KOPT-K1 (cell line): ENCODE measurements around the gene EDARADD.
A peak's percentile ranks its signal among the peaks of the same experiment; 100 is the strongest.
"Not testable (repeated sequence)": the region's sequence is repeated elsewhere in the genome, so short reads cannot be mapped to it uniquely, and the experiment has no call there.

ENCODE experiments used
- H3K27ac ChIP-seq: fragments of 200-600 bp; sonication (generic); 2 replicates; pipeline ENCODE4 v1.5.1; 2016; ENCODE audit warnings: antibody characterized with exemption, mild to moderate bottlenecking, low read depth, low read length; ENCODE audit not compliant: poor library complexity, severe bottlenecking
- H3K36me3 ChIP-seq: fragments of 200-600 bp; sonication (generic); 2 replicates; pipeline ENCODE4 v1.5.1; 2017; ENCODE audit warnings: antibody characterized with exemption, mild to moderate bottlenecking, low read length, moderate library complexity; ENCODE audit not compliant: insufficient read depth
- H3K9me3 ChIP-seq: fragments of 200-600 bp; sonication (generic); 2 replicates; pipeline ENCODE4 v1.5.1; 2017; ENCODE audit warnings: antibody characterized with exemption, low read length, mild to moderate bottlenecking; ENCODE audit not compliant: insufficient read depth, poor library complexity, severe bottlenecking

Gene EDARADD

GRCh38 chr1:236502972-236503639 is 109.0 kb downstream of the EDARADD start:
- Histone ChIP-seq H3K36me3 (no peaks in the 10 kb centered on the region), H3K9me3 (no peaks in the 10 kb centered on the region), H3K27ac (no peak overlapping the region)

- H3K36me3 ChIP-seq, H3K27ac ChIP-seq, H3K9me3 ChIP-seq: not testable (repeated sequence)
These were observed 110.3 kb downstream of the EDARADD start for GRCh38 chr1:236504338-236504737.

GRCh38 chr1:236507022-236507700 is 113.1 kb downstream of the EDARADD start:
- H3K27ac ChIP-seq: no peak overlapping the region
- H3K36me3 ChIP-seq: no peaks in the 10 kb centered on the region
- no peaks in the 10 kb centered on the region for H3K9me3 ChIP-seq

GRCh38 chr1:236508593-236509027 is 114.5 kb downstream of the EDARADD start:
- Histone ChIP-seq H3K36me3 (no peaks in the 10 kb centered on the region), H3K9me3 (no peaks in the 10 kb centered on the region), H3K27ac (no peak overlapping the region)

- H3K36me3 ChIP-seq: no peaks in the 10 kb centered on the region
- H3K9me3 ChIP-seq: no peaks in the 10 kb centered on the region
- H3K27ac ChIP-seq: no peak overlapping the region
These were observed 115.1 kb downstream of the EDARADD start for GRCh38 chr1:236509203-236509602.

GRCh38 chr1:236509647-236510401 is 115.7 kb downstream of the EDARADD start:
- H3K9me3 ChIP-seq: no peaks in the 10 kb centered on the region
- no peak overlapping the region for H3K27ac ChIP-seq
- H3K36me3 ChIP-seq: no peaks in the 10 kb centered on the region

- no peaks in the 10 kb centered on the region for H3K36me3 ChIP-seq
- no peaks in the 10 kb centered on the region for H3K9me3 ChIP-seq
- H3K27ac ChIP-seq: no peak overlapping the region
These were observed 117.8 kb downstream of the EDARADD start for GRCh38 chr1:236511735-236512418.

- no peaks in the 10 kb centered on the region for H3K36me3 ChIP-seq
- H3K9me3 ChIP-seq: no peaks in the 10 kb centered on the region
- H3K27ac ChIP-seq: no peak overlapping the region
These were observed 120.8 kb downstream of the EDARADD start for GRCh38 chr1:236514703-236515442.

- H3K27ac ChIP-seq: no peak overlapping the region
- H3K36me3 ChIP-seq: no peaks in the 10 kb centered on the region
These were observed 121.4 kb downstream of the EDARADD start for GRCh38 chr1:236515443-236515958.

GRCh38 chr1:236516929-236517704 is 123.0 kb downstream of the EDARADD start:
- Histone ChIP-seq H3K27ac (no peak overlapping the region), H3K9me3 (no peaks in the 10 kb centered on the region), H3K36me3 (no peaks in the 10 kb centered on the region)

More at GRCh38 chr1:236515443-236515958, 121.4 kb downstream of the EDARADD start:
- H3K9me3 ChIP-seq: no peaks in the 10 kb centered on the region

GRCh38 chr1:236518322-236518721 is 124.2 kb downstream of the EDARADD start:
- H3K9me3 ChIP-seq: no peaks in the 10 kb centered on the region
- H3K27ac ChIP-seq: no peak overlapping the region

GRCh38 chr1:236520445-236521005 is 126.4 kb downstream of the EDARADD start:
- Histone ChIP-seq H3K27ac (no peak overlapping the region), H3K9me3 (no peaks in the 10 kb centered on the region), H3K36me3 (no peaks in the 10 kb centered on the region)

More at GRCh38 chr1:236518322-236518721, 124.2 kb downstream of the EDARADD start:
- H3K36me3 ChIP-seq: no peaks in the 10 kb centered on the region

GRCh38 chr1:236522937-236523703 is 129.0 kb downstream of the EDARADD start:
- Histone ChIP-seq H3K36me3 (peaks cover 16% of the 10 kb centered on the region), H3K9me3 (no peaks in the 10 kb centered on the region), H3K27ac (peak overlapping the region; percentile 53)
